GM19397 (cell line): ENCODE data around the gene MUC13.

Source experiments
- ATAC-seq: cut with Tn5 transposase; IDR thresholded peaks from one replicate; pipeline ENCODE4 v1.9.1; 2021; ENCODE audit warnings: mild to moderate bottlenecking, moderate library complexity; ENCODE audit not compliant: unreplicated experiment

The MUC13 gene

GRCh38 chr3:124879337-124879680 is 55.2 kb downstream of the MUC13 start:
- ATAC-seq: no peak

- no peak for ATAC-seq
Observed at GRCh38 chr3:124878561-124879336, 55.8 kb downstream of the MUC13 start.

- ATAC-seq: no peak
Observed at GRCh38 chr3:124877674-124878073, 56.9 kb downstream of the MUC13 start.

- ATAC-seq: no peak
Observed at GRCh38 chr3:124876401-124876878, 58.1 kb downstream of the MUC13 start.

- ATAC-seq: no peak
Observed at GRCh38 chr3:124873226-124873625, 61.3 kb downstream of the MUC13 start.

GRCh38 chr3:124867511-124867910 is 67.0 kb downstream of the MUC13 start:
- no peak for ATAC-seq

- no peak for ATAC-seq
Observed at GRCh38 chr3:124862006-124862405, 72.5 kb downstream of the MUC13 start.

- ATAC-seq: no peak
Observed at GRCh38 chr3:124861041-124861440, 73.5 kb downstream of the MUC13 start.

- ATAC-seq: no peak
Observed at GRCh38 chr3:124860599-124860998, 74.0 kb downstream of the MUC13 start.

- ATAC-seq: no peak
Observed at GRCh38 chr3:124859025-124859424, 75.5 kb downstream of the MUC13 start.

GRCh38 chr3:124858275-124858674 is 76.3 kb downstream of the MUC13 start:
- ATAC-seq: no peak

GRCh38 chr3:124856677-124857076 is 77.9 kb downstream of the MUC13 start:
- no peak for ATAC-seq
